Medulla oblongata (tissue), 1 donor: Measurements from ENCODE around the gene SORBS2.
A peak's percentile ranks its signal among the peaks of the same experiment; 100 is the strongest.

Experiments used
- DNase-seq: peaks from one replicate; pipeline ENCODE4 v3.0.0-alpha.2; 2015; ENCODE audit errors: extremely low spot score

SORBS2 gene

DNA sequence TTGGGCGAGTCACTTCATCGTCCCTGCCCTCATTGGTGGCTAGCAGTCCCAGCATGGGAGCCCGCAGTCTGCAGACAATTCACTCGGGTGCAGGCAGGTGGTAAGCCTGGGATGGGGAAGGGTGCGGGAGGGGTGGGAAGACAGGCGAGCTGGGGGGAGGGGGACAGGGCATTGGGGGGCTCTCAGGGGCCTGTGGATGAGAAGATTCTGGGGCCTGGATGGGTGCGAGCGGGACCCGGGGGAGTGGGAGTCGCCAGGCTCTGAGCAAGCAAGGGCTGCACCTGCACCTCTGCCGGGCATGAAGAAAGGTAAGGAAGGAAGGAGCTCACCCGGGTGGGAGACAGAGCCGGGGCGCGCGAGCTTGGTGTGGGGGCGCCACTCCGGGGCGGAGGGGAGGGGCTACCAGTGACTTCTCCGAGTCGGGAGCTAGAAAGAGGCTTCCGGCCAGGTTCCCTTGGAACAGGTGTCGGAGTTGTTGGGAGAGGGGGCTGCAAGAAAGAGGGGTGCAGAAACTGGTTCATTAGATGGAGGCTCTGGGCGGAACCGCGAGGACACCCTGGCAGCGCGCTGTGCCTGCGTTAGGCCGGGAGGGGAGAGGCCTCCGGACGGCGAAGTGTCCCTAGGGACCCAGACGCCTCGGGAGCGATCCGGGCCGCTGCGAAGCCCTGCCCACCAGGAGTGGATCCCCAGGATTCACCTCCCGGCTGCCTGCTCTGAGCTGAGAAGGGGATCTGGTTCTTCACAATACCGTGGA lies 173.3 kb downstream of the SORBS2 start:
- DNase-seq, result no peak

DNA sequence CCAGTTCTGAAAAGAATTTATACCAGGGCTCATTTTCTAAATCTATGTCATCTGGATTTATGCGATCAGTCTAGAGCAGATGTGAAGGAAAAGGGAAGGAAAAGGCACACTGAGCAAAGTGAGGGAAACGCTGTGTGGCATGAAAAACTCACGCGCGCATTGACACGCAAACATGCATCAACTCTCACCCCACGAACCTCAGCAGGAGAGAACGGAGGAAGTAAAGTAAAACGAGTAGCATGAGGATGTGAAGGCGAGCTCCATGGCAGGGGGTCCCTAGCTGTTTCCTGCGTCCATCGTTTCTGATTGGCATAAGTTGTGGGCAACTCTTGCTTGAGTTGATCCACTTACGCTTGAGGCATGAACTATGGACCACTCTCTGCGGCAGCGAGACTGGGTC lies 173.9 kb downstream of the SORBS2 start:
- no peak for DNase-seq

DNA sequence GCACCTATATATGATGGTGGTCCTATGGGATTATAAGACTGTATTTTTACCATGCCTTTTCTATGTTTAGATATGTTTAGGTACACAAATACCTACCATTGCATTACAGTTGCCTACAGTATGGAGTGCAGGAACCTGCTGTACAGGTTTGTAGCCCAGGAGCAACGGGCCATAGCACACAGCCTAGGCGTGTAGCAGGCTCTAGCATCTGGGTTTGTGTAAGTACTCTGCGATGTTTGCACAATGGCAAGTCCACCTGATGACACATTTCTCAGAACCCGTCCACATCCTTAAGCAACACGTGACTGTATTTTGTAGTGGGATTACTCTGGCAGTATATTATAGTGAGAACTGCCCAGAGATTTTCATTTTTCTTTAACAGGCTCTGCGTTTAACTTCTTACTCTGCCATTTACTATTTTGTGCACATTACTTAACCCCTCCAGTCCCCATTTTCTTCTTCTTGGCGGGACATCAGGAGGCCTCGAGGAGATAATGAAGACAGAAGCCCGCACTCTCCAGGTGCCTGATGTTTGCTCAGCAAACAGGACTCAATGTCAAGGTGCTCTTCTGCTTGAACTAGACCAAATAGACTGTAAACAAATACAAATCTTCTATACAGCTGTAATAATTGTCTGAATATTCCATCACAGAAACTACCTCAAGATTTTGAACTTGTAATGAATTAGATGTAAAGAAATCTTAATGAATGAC lies 174.7 kb downstream of the SORBS2 start:
- DNase-seq, result no peak

DNA sequence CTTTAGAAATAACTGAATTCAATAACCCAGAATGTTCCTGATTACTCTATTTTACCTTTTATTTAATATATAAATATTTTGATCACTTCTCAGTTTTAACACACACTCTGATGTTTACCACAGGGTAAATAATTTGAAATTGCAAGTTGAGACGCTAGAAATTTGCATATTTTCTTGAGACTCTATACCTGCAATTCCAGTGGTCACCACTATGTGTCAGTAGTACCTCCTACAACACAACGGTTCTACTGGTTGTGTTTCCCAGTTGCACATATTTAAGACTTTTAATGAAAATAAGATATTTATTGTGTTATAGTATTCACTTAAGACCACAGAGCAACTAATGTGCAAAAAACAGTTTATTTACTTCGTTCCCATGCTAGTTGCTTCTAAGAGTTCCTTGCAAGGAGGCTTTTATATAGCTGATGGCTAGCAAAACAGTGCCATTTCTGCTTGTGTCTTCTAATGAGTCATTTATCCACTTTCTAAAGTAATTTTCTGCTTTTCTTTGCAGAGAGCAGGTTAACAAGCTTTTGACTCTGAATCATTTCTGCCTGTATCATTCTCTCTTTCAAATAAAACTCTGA lies 177.8 kb downstream of the SORBS2 start:
- no peak for DNase-seq

DNA sequence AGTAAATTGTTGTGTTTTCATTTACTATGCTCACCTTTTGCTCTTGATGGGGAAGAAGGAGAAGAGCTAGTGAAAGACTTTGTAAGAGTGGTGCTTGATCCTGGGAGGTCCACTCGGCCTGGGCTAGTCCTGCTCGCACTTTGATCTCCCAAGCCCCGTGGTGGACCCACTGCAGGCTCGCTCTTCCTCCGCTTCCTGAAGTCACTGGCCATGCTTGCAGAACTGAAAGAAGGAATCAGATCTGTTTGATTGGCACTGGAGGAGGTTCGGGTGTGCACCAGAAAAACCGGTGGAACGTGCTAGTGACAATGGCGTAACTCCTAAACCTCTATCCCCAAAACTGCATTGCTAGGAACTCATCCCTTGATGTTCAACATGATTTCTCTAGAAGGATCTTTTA lies 185.2 kb downstream of the SORBS2 start:
- DNase-seq, result no peak

DNA sequence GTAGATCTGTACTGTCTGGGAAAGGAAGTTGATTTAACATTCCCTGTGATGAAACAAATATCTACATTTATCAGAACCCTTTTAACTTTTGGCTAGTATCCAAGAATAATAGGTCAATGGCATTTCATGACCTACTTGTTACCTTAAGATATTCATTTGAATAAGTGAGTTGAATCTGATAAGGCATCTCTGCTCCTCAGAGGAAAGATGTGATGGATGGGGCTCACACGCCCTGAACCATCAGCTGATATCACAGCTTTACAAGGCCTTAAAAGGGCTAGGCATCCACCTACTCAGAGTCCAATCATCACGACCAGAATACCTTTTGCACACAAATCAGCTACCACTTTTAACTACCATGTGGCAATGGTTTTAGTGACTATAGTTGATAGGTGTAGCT lies 186.5 kb downstream of the SORBS2 start:
- DNase-seq, result no peak

DNA sequence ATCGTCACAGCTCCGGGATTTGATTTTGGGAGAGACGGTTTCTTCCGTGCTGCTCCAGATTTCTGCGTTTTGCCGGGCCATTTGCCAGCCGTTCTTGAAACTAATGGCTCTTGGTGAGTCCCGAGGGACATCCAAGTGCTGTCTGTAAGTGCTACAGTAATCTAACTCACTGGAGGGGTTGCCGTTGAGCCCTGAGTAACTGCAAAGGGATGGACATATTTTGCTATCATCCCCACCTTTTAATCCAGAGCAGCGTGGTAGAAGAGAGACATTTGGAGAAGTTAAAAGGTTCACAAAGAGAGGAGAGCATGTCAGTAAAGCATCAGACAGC lies 187.8 kb downstream of the SORBS2 start:
- no peak for DNase-seq

DNA sequence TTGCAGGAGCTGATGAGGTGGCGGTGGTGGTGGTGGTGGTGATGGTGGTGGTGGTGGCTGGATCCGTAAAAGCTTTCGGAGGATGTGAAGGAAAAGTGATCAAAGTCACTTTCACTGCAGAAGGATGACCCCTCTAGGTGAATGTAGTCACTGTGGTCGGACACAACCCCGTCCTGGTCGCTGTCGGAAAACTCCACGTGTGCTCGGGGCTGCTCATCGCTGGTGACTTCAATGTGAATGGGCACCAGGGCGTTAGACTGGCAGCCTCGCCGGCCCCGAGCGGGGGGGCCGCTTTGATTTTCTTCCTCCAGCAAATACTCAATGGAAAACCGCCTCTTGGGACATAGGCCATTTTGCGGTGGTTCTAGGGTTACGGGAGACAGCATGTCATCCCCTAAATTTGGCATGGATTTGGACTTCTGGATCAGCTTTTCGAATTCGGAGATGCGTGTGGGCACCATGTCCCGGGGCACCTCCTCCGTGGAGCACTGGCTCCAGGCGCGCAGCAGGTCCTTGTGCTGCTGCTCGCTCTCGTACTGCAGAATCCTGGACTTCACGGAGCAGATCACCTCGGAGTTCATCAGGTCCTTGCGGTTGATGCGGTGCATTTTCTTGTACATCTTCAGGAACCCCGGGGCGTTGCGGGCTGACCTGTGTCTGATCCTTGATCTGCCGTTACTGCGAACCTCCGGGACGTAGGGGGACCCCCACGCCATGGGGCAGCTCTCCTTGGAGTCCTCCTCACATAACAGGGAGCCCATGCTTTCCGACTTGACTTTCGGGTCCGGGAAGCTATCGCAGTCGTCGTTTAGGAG lies 188.3 kb downstream of the SORBS2 start:
- DNase-seq, result no peak

DNA sequence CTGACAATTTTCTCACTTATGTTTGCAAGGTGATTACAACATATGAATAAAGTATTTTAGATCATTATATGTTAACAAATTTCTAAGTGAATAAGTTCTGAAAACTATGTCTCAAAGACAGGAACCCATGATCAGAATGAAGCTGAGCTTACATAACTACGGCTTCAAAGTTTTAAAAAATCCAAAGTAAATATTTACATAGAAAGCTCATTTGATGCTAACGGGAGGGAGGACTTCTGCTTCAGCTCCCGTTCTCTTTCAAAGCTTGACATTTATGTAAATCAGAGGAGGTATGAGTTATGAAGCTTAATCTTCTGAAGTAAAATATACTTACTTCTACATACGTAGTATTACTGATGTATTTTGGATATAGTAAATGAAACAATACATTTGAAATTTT lies 203.8 kb downstream of the SORBS2 start:
- DNase-seq, result no peak

DNA sequence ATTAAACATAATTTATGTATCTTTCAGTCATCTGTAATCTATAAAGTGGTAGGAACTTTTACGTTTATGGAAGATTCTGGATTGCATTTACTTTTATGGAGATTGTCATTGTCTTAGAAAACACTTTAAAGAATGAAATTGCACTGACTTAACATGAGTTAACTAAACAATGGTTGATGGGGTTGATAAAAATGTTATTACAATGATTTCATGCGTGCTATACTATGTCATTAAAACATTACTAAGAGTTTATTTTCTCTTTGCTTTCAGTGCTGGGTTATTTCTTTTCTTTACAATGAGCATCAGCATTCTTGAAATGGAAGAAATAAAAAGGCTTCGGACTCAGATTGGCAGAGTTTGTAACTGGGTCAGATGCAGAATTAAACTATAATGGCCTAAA lies 209.6 kb downstream of the SORBS2 start:
- DNase-seq, result no peak

DNA sequence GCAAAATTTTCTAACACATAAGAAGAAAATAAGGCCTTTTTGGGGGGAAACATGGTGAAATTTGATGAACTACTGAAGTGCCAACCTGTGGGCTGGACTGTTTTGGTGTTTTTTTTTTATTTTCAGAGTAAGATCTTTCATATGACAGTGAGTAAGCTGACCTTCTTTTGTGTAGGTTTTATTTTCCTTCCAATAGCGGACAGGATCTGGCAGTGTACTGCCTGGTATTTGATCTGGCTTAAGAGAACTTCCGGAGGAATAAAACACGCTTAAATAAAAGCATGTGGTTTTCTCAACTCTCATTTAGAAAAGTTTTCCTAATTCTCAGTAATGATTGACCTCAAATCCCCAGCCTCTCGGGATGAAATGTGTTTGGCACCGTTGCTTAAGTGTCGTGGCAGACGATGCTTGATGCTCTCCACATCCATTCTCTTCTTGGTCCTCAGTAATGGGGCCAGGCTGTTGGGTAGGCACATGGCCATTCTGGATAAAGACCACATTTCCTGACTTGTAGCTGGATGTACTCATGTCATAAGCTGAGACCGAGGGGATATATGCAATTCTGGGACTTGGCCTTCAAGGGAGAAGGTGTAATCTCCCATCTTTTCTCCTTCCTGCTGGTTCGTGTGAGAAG lies 211.1 kb downstream of the SORBS2 start:
- DNase-seq, result no peak

DNA sequence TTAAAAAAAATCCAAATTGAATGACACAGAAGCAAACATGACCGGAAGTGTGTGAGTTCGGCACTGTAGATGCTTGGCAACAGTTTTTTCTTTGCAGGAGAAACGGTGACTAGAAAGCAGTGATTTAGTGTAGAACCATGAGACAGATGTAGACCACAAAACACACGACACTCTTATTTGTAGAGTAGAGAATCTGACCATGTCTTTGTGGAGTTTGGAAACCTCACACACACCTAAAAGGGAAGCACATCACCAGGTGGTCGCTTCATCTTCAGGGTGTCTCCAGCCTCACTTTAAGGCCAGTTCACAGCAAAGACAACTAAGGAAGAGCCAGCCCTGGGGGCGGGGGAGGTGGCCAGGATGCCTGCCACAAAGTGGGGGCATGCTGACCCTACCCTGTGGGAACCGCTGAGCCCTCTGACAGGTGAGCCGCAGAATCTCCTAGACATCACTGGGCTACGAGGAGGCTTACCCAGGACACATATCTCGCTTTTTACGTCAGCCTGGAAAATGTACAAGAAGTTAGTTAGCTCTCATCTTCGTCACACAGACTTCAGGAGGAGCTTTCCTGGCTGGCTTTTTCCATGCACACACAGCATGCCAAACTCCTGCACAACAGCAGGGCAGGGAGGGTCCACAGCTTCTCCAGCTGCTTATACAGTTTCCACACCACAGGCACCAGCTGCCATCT lies 212.3 kb downstream of the SORBS2 start:
- no peak for DNase-seq

DNA sequence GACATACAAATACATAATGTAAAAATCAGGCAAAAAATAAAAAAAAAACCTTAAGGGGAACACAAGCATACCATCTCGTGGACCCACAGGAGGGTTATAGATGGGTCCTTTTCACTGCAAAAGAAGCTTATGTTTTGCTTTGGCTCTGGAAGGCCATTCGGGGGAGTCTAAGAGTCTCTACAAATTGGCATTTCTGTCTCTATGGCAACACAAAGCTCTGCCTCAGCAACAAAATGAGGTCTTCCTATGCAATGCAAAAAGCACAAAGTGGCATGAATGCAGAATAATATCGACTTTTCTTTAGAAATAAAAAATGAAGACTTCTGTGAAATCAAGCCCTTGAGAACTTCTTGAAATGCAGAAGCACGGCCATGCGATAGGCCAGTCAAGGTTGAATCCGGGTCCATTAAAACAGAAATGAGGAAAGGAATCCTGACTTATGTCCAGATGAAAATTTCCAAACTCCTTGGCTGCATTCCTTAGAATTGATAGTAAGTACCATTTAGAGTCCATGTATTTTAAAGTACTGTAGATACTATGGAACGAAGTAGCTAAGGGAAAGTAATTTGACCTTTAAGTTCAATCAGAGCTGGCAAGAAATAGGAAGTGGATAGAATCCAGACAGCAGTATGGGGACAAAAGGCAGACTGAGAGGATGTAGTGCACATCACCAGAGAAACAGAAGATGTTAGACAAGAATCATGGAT lies 213.0 kb downstream of the SORBS2 start:
- no peak for DNase-seq

DNA sequence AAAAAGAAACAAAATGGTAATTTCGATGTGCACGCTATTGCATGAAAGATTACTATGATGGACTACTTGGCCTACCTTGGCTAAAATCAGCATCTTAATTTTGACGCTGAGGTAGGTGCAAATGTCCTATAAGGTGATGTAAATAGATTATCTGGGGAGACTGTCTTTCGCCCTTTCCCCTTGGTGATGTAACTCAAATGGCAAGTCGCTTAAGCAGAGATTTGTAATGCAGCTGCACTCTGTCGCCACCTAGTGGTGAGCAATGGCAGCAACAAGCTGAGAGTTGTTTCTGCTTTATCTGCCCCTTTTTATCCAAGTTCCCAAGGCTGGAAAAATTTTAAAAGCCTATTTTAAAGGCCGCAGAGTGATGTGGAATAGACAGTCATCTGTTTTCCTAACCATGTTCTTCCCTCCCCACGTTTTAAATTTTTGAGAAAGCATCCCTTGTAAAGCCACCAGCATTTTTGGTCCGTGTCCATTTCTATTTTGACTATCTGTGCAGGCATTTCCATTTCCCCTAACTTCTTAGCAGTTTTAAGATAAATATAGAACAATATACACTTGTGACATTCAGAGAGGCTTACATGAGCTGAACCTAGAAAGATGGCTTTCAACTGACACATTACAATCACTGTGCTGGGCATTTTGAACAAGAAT lies 214.3 kb downstream of the SORBS2 start:
- peak; percentile 91 for DNase-seq

DNA sequence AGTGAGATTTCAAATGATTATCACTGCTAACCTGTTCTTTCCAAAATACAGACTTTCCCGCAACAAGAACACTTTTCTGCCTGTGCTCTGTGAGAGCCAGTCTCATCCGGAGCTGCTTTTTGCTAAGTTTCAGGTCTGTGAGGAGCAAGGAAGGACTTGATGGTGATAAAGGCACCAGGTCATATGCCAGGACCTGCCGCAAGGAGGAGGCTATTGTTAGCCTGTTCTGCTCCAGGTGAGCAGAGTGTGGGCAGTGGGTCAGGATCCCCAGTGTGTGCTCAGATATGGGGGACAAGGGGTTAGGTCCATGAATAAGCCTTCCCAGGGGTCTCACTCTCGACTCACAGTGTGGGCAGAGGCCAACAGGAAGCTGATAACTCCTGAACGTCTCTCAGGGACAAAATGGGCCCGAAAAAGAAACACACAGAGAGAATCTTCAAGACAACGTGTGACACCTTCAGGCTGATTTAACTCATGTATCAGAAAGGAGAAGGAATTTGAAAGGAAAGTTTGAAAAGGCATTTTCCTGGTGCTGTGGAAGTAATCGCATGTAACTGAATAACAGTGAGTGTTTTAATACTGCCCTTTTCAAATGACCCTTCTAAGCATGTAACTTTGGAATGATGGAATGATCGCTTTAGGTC lies 219.0 kb downstream of the SORBS2 start:
- no peak for DNase-seq

DNA sequence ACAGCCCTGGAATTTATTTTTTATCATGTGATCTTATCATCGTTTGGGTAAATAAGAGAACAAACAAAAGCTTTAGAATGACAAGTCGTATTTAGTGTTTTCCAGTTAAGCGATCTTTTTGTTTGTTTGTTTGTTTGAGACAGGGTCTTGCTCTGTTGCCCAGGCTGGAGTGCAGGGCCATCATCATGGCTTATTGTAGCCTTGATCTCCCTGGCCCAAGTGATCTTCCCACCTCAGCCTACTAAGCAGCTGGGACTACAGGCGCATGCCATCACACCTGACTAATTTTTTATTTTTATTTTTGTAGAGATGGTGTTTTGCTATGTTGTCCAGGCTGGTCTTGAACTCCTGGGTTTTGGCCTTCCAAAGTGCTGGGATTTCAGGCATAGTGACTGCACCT lies 219.6 kb downstream of the SORBS2 start:
- no peak for DNase-seq

DNA sequence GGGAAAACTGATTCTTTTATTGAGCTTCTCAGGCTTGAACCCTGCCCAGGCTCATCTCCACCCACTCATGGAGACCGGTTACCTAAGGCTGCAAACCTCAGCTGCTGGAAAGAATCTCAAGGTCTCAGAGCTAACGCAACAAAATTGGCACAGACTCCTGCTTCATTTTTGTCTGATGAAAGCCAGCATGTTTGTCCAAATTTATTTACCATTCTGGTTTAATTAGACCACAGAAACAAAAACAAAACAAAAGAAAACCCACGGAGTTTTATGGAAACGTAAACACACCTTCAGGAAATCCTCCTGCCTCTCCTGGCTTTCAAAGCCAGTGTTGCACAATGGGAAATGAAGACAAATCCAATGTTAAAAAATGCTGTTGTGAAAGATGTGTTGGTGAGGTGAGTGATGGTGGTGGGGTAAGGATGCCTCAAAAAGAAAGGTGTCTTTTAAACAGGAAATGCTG lies 220.3 kb downstream of the SORBS2 start:
- no peak for DNase-seq

DNA sequence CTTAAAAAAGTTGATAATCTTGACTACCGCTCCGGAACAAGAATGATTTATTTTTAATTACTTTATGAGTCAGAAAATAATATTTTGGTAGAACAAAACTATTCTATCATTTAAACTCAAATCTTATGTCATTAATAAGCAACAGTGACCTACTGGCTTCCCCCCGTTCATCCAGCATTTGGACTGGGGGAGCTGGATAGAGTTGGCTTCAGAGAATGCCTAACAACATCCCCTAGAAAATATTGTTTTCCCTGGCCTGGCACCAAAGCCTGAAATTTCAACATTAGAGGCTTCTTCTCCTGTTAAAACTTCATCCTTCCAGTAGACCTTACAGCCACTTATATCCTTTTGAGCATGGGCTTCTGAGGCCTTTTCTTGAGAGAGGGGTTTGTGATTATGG lies 221.0 kb downstream of the SORBS2 start:
- no peak for DNase-seq

DNA sequence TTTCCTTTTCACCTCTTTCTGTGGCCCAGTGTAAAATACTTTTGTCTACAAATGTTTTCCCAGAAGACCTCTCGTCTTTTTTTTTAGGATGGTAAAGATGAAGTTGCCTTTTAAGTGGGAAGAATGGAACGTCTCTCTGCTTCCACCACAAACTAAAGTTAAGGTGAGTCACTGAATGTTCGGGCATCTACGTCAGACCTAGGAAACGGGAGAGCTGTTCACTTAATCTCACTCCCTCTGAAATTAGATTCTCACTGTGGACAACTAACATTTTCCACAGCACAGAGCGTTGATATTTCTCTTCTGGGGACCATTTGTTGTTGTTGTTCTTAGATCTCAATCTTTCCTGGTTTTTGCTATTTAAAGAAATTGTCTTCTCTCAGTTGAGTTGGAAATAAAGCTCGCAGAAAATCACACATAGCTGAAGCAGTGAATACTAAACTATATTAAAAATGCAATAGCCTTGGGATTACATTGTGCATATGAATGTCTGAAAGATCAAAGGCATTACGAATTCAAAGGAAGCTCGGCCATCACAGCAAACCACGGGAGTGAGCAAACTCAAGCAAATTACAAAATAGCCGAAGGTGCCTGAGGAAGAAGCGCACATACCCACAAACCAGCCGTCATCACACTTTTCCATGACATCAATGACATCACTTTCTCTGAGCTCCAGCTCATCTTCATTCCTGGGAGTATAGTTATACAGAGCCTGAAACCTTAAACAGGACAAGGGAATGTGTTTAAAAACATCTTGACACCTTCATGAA lies 222.7 kb downstream of the SORBS2 start:
- DNase-seq, result no peak
